H1 (cell line): ENCODE data around the gene NLRP8. TPM values are rescaled to one million over a fixed set of nuclear protein-coding genes. Genes with fewer than 3 reads are reported as not detected.

ENCODE experiments used
- CTCF ChIA-PET: fragments of 300-600 bp; sonication (Branson Sonifier 250); formaldehyde crosslinking; loops from one replicate; lab custom pipeline; 2021; ENCODE audit not compliant: partially characterized antibody; lab: Charles Lee
- POLR2A ChIA-PET: fragments of 300-600 bp; sonication (Branson Sonifier 250); formaldehyde crosslinking; loops from one replicate; lab custom pipeline; 2021; ENCODE audit warnings: inconsistent platforms; ENCODE audit not compliant: partially characterized antibody; lab: Charles Lee
- DNase-seq, 2 experiments: peaks; one replicate each; pipeline versions ENCODE4 v3.0.0 to v3.0.0-alpha.2; 2010 to 2022; ENCODE audit warnings: low spot score in 2 of 2, low read depth in 1 of 2, mixed read lengths in 1 of 2
- FAIRE-seq: peaks from 2 replicates; lab custom pipeline; 2011; peaks lifted over from hg19 to GRCh38; lab: Jason Lieb, UNC
- H2AFZ ChIP-seq: 2 replicates; pipeline ENCODE4 v1.8.1; 2012; ENCODE audit warnings: low read length, inconsistent platforms
- H2AK5ac ChIP-seq: 2 replicates; pipeline ENCODE4 v1.6.1; 2013; ENCODE audit warnings: low read depth, low read length
- H2BK120ac ChIP-seq: replicated peaks from 2 replicates; pipeline ENCODE3; 2013; ENCODE audit warnings: low read depth, low read length, inconsistent platforms
- H2BK12ac ChIP-seq: 2 replicates; pipeline ENCODE4 v1.6.1; 2013; ENCODE audit warnings: low read depth, low read length
- H2BK15ac ChIP-seq: 2 replicates; pipeline ENCODE4 v1.6.1; 2013; ENCODE audit warnings: low read length
- H2BK20ac ChIP-seq: 2 replicates; pipeline ENCODE4 v1.6.1; 2013; ENCODE audit warnings: low read length
- H2BK5ac ChIP-seq: 2 replicates; pipeline ENCODE4 v1.6.1; 2013; ENCODE audit warnings: low read depth, low read length
- H3K14ac ChIP-seq: 2 replicates; pipeline ENCODE4 v1.6.1; 2013; ENCODE audit warnings: inconsistent platforms; ENCODE audit not compliant: insufficient read length
- H3K18ac ChIP-seq: 2 replicates; pipeline ENCODE4 v1.6.1; 2013; ENCODE audit warnings: low read length; ENCODE audit errors: extremely low read depth
- H3K23ac ChIP-seq: 2 replicates; pipeline ENCODE4 v1.6.1; 2013; ENCODE audit warnings: inconsistent platforms; ENCODE audit not compliant: insufficient read length
- H3K23me2 ChIP-seq: 2 replicates; pipeline ENCODE4 v1.6.1; 2013; ENCODE audit warnings: low read depth, low read length
- H3K27ac ChIP-seq: 2 replicates; pipeline ENCODE4 v1.6.1; 2011; ENCODE audit warnings: low read depth, low read length, inconsistent platforms
- H3K27me3 ChIP-seq, 4 experiments: replicated peaks in 1 of 4; 1 replicate in 1 of 4; 2 replicates in 3 of 4; pipeline versions ENCODE4 v1.6.1 to v1.8.1; 2011 to 2013; ENCODE audit warnings: low read length in 3 of 4, mild to moderate bottlenecking in 3 of 4, inconsistent platforms in 2 of 4, mixed read lengths in 2 of 4, moderate library complexity in 1 of 4; ENCODE audit not compliant: control insufficient read depth in 3 of 4, insufficient read depth in 3 of 4; ENCODE audit errors: extremely low read depth in 1 of 4
- H3K36me3 ChIP-seq, 4 experiments: 2 replicates each; pipeline versions ENCODE4 v1.6.1 to v1.8.1; 2011 to 2013; ENCODE audit warnings: mild to moderate bottlenecking in 4 of 4, low read length in 3 of 4, moderate library complexity in 2 of 4, control low read depth in 1 of 4, inconsistent platforms in 1 of 4; ENCODE audit not compliant: insufficient read depth in 4 of 4, control insufficient read depth in 2 of 4
- H3K4ac ChIP-seq: replicated peaks from 2 replicates; pipeline ENCODE3; 2013; ENCODE audit warnings: low read length, low read depth, mixed read lengths, inconsistent platforms; ENCODE audit not compliant: insufficient read length
- H3K4me1 ChIP-seq, 4 experiments: replicated peaks in 1 of 4; 1 replicate in 1 of 4; 2 replicates in 3 of 4; pipeline versions ENCODE4 v1.6.1 to v1.8.1; 2011 to 2013; ENCODE audit warnings: low read length in 3 of 4, inconsistent platforms in 2 of 4, mixed read lengths in 1 of 4; ENCODE audit not compliant: insufficient read depth in 4 of 4, control insufficient read depth in 3 of 4
- H3K4me2 ChIP-seq, 2 experiments: 2 replicates each; pipeline versions ENCODE4 v1.6.1 to v1.8.1; 2011 to 2013; ENCODE audit warnings: low read depth in 2 of 2, low read length in 2 of 2, control low read depth in 1 of 2, inconsistent platforms in 1 of 2, mild to moderate bottlenecking in 1 of 2; ENCODE audit not compliant: insufficient read depth in 1 of 2
- H3K4me3 ChIP-seq, 4 experiments: fragments of 200-600, 300-600 bp in 1 of 4; sonication (generic), shearing (Covaris generic), sonication (Bioruptor Twin) in 1 of 4; 2 replicates each; pipeline versions ENCODE4 v1.5.1 to v1.8.1; 2011 to 2016; ENCODE audit warnings: low read length in 4 of 4, low read depth in 3 of 4, control low read depth in 2 of 4, inconsistent platforms in 2 of 4, mild to moderate bottlenecking in 2 of 4, mixed read lengths in 1 of 4, moderate library complexity in 1 of 4; ENCODE audit not compliant: insufficient read depth in 2 of 4; ENCODE audit errors: extremely low read depth in 1 of 4
- H3K56ac ChIP-seq: replicated peaks from 2 replicates; pipeline ENCODE3; 2013; ENCODE audit warnings: low read depth, mild to moderate bottlenecking, mixed read lengths, low read length, inconsistent platforms; ENCODE audit not compliant: insufficient read length
- H3K79me1 ChIP-seq: 2 replicates; pipeline ENCODE4 v1.6.1; 2013; ENCODE audit warnings: low read depth, low read length, control low read depth
- H3K79me2 ChIP-seq, 2 experiments: 2 replicates each; pipeline versions ENCODE4 v1.6.1 to v1.8.1; 2012 to 2013; ENCODE audit warnings: low read length in 2 of 2, mild to moderate bottlenecking in 2 of 2, inconsistent platforms in 1 of 2; ENCODE audit not compliant: insufficient read depth in 2 of 2, control insufficient read depth in 1 of 2
- H3K9ac ChIP-seq, 4 experiments: replicated peaks in 1 of 4; 1 replicate in 1 of 4; 2 replicates in 3 of 4; pipeline versions ENCODE4 v1.6.1 to v1.8.1; 2011 to 2013; ENCODE audit warnings: low read depth in 3 of 4, low read length in 3 of 4, control low read depth in 2 of 4, mild to moderate bottlenecking in 2 of 4, moderate library complexity in 2 of 4, inconsistent platforms in 1 of 4; ENCODE audit errors: extremely low read depth in 1 of 4
- H3K9me3 ChIP-seq, 2 experiments: 2 replicates each; pipeline versions ENCODE4 v1.6.1 to v1.8.1; 2012 to 2013; ENCODE audit warnings: mild to moderate bottlenecking in 2 of 2, moderate library complexity in 2 of 2, control low read depth in 1 of 2, inconsistent platforms in 1 of 2, low read depth in 1 of 2, low read length in 1 of 2, mixed read lengths in 1 of 2; ENCODE audit not compliant: insufficient read depth in 2 of 2
- H4K20me1 ChIP-seq, 2 experiments: replicated peaks in 1 of 2; 2 replicates each; pipeline versions ENCODE3 to v1.8.1; 2011 to 2013; ENCODE audit warnings: inconsistent platforms in 2 of 2, low read length in 2 of 2, mild to moderate bottlenecking in 1 of 2; ENCODE audit not compliant: insufficient read depth in 2 of 2, control insufficient read depth in 1 of 2
- H4K5ac ChIP-seq: 2 replicates; pipeline ENCODE4 v1.6.1; 2013; ENCODE audit warnings: low read length, low read depth, mixed read lengths, inconsistent platforms; ENCODE audit not compliant: insufficient read length
- H4K8ac ChIP-seq: 2 replicates; pipeline ENCODE4 v1.8.0; 2013; ENCODE audit warnings: mild to moderate bottlenecking, moderate library complexity, low read length, inconsistent platforms; ENCODE audit not compliant: insufficient read depth; ENCODE audit errors: extremely low read depth
- H4K91ac ChIP-seq: replicated peaks from 2 replicates; pipeline ENCODE3; 2013; ENCODE audit warnings: low read length, mixed read lengths, inconsistent platforms; ENCODE audit not compliant: insufficient read length
- CBX5 ChIP-seq: fragments of 300-800, 300-1000 bp; sonication (generic); IDR thresholded peaks from 2 replicates; pipeline ENCODE4 v1.7.1; 2016; ENCODE audit warnings: antibody characterized with exemption, low read length, low read depth
- HDAC6 ChIP-seq: IDR thresholded peaks from one replicate; pipeline ENCODE4 v1.7.1; 2012; ENCODE audit warnings: low read depth, mild to moderate bottlenecking, inconsistent platforms, low read length, moderate library complexity
- JUND ChIP-seq: IDR thresholded peaks from 2 replicates; pipeline ENCODE4 v1.6.1; 2011; ENCODE audit warnings: mild to moderate bottlenecking, improper control_type of control experiment, low read length
- RNF2 ChIP-seq: fragments of 200-900, 300-1000 bp; sonication (generic); IDR thresholded peaks from 2 replicates; pipeline ENCODE4 v1.7.1; 2016; ENCODE audit warnings: borderline replicate concordance, low read depth, mild to moderate bottlenecking, antibody characterized with exemption, low read length; ENCODE audit not compliant: poor library complexity, severe bottlenecking; ENCODE audit errors: missing control alignments
- SP1 ChIP-seq: IDR thresholded peaks from 2 replicates; pipeline ENCODE4 v1.6.1; 2011; ENCODE audit warnings: low read depth, low read length
- SUZ12 ChIP-seq: fragments of 200-600 bp; sonication (generic); IDR thresholded peaks from 2 replicates; pipeline ENCODE4 v1.6.1; 2012; ENCODE audit warnings: mild to moderate bottlenecking, inconsistent platforms, low read length, moderate library complexity, mixed read lengths
- TAF1 ChIP-seq: IDR thresholded peaks from 2 replicates; pipeline ENCODE4 v1.6.1; 2011; ENCODE audit warnings: mild to moderate bottlenecking, low read depth, low read length
- TEAD4 ChIP-seq: IDR thresholded peaks from 2 replicates; pipeline ENCODE4 v1.6.1; 2012; ENCODE audit warnings: low read depth, low read length, inconsistent platforms, mixed read lengths
- WGBS, 2 experiments: shearing (Covaris generic) in 1 of 2; methylation state at CpG; one replicate each; pipeline versions ENCODE4 v1.1.6 to v1.1.7; 2013 to 2015; ENCODE audit warnings: low lambda C conversion rate in 2 of 2, mixed read lengths in 2 of 2, inconsistent platforms in 1 of 2, low coverage in 1 of 2, missing lambda C conversion rate in 1 of 2; ENCODE audit not compliant: insufficient replicate concordance in 2 of 2, insufficient coverage in 1 of 2, insufficient read length in 1 of 2; ENCODE audit errors: extremely low coverage in 1 of 2, missing lambda C conversion rate in 1 of 2; 5-methylcytosine and 5-hydroxymethylcytosine counted together
- polyA plus RNA-seq, 7 experiments: library from polyadenylated mRNA; depleted of rRNA in 3 of 7; stranded (reverse) in 5 of 7; unstranded in 2 of 7; fragments of >200 nt in 5 of 7; fragments of 200-250 nt in 2 of 7; gene quantifications; 1 replicate in 5 of 7; 2 replicates in 1 of 7; 4 replicates in 1 of 7; pipeline versions ENCODE4 v1.2.1 to v1.2.3, GENCODE V29; 2011 to 2013; ENCODE audit warnings: missing spikeins in 2 of 7, mixed read lengths in 2 of 7
- total RNA-seq: library from RNA; stranded (reverse); fragmentation: NEBNext Ultra II Directional; extraction: Animal tissue kit (Norgen Biotek cat#: 25700); gene quantifications from 2 replicates; pipeline ENCODE4 v1.2.1, GENCODE V29; 2021

The NLRP8 gene
- total and polyA plus RNA-seq, 2 of the 8 experiments (the other 6 are each of a cell fraction or from before 2014, with no cell fraction given) = not detected

DNA sequence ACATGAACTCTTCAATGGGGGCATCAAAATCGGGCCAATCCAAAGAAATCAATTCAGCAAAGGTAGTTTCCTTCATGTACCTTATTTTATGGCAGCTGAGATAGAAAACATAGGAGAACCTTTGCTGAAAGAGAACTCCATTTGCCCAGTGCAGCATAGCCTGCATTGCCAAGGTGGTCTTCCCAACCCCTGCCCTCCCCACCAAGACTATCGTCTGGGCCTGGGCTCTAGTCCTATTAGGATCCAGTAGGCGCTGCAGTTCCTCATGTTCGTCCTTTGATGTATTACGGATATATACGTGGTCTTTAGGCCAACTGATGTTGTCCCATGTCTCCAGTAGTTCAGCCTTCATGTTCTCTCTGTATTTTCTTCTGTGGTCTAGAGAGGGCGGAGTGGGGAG, 34.7 kb upstream of the NLRP8 start:
- Histone ChIP-seq H2AK5ac (no peak overlapping the region), H3K14ac (no peak overlapping the region), H3K23me2 (no peaks in the 10 kb centered on the region), H4K8ac (no peak overlapping the region), H2BK15ac (no peak overlapping the region), H3K36me3 (no peaks in the 10 kb centered on the region), H3K27me3 (no peaks in the 10 kb centered on the region), H3K23ac (no peak overlapping the region), H2BK120ac (no peak overlapping the region), H3K9ac (no peak overlapping the region), H3K4me1 (no peaks in the 10 kb centered on the region), H3K79me2 (no peaks in the 10 kb centered on the region), H3K18ac (no peak overlapping the region), H3K79me1 (no peaks in the 10 kb centered on the region), H3K4me2 (no peak overlapping the region), H4K20me1 (no peaks in the 10 kb centered on the region), H3K9me3 (peaks cover 71 to 74% of the 10 kb centered on the region in 2 experiments), H4K5ac (no peak overlapping the region), H3K4me3 (no peak overlapping the region), H2BK12ac (no peak overlapping the region), H3K56ac (no peak overlapping the region), H2BK20ac (no peak overlapping the region), H3K4ac (no peak overlapping the region), H2AFZ (no peak overlapping the region), H4K91ac (no peak overlapping the region), H3K27ac (no peak overlapping the region), H2BK5ac (no peak overlapping the region)
- ChIA-PET CTCF (interaction anchor here (0.7 kb wide), 1 partner anchor 12 kb away, joined by 3 read pairs; no protein-coding TSS in a partner anchor), POLR2A (no interaction called here)
- TF ChIP-seq JUND (no peak), CBX5 (no peak), RNF2 (no peak), TEAD4 (no peak), SP1 (no peak), TAF1 (no peak), SUZ12 (no peak), HDAC6 (no peak)
- DNase-seq (no peak), FAIRE-seq (no peak)
- WGBS, 2 experiments = 71% methylated on average over 7 of the region's 7 CpGs; no CpG with 5 or more reads in 1 of the 2 experiments
